ENCODE measurements around the gene CLCN3. TPM values are rescaled to one million over a fixed set of nuclear protein-coding genes. Genes with fewer than 3 reads are reported as not detected.
A peak's percentile ranks its signal among the peaks of the same experiment; 100 is the strongest.
"Not testable (repeated sequence)": the region's sequence is repeated elsewhere in the genome, so short reads cannot be mapped to it uniquely, and the experiment has no call there.

CLCN3 gene
- polyA plus RNA-seq, 3 donors = 5.3 to 7.8 (median 5.4) TPM

DNA sequence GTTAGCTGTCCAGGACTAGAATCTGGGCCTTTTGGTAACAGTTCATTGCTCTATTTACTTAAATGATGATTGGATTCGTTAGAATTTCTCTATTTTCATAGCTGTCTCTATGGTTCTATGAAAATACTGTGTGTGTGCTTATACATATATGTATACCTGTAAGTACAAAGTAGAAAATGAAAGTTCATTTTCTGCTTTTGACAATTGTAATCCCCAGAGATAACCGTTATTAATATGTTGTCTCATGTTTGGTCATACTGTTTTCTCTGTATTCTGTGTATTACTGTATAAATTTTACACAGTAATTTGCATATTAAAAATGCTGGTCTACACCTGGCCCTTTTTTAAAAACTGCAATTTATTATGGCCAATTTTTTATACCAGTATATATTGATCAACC lies 55.4 kb downstream of the CLCN3 start:
- H3K79me2 ChIP-seq (ENCODE audit: insufficient read depth, low read length) = no peaks in the 10 kb centered on the region
- H3K9me3 Mint-ChIP-seq = peaks cover 0 to 8% (median 4%) of the 10 kb centered on the region in 7 donors
- no peak for DNase-seq
- no peaks in the 10 kb centered on the region for H3K27me3 Mint-ChIP-seq (ENCODE audit: low read depth in 3 of 3)
- no peak overlapping the region for H2AFZ ChIP-seq (ENCODE audit: insufficient read depth, low read depth, low read length, poor library complexity, severe bottlenecking)
- H3K27ac Mint-ChIP-seq = no peak overlapping the region
- H4K20me1 ChIP-seq (ENCODE audit: insufficient read depth, low read length) = peaks cover 4% of the 10 kb centered on the region
- intact Hi-C loops (cut with micrococcal nuclease) = no loop called here
- H3K4me3 ChIP-seq (replicated peaks in 1 of 3; ENCODE audit: low read depth in 2 of 3, low read length in 3 of 3) = no peak overlapping the region
- peaks cover 0 to 7% of the 10 kb centered on the region in 2 donors for H3K36me3 ChIP-seq (replicated peaks in 1 of 2; ENCODE audit: control insufficient read depth in 1 of 2, insufficient read depth in 2 of 2, low read length in 2 of 2)
- H3K27me3 ChIP-seq (ENCODE audit: control insufficient read depth in 2 of 2, insufficient read depth in 2 of 2, low read length in 2 of 2) = no peaks in the 10 kb centered on the region
- no peak overlapping the region for H3K9ac ChIP-seq (ENCODE audit: insufficient read depth, low read length, poor library complexity, severe bottlenecking)
- TF ChIP-seq, protein P1, sequence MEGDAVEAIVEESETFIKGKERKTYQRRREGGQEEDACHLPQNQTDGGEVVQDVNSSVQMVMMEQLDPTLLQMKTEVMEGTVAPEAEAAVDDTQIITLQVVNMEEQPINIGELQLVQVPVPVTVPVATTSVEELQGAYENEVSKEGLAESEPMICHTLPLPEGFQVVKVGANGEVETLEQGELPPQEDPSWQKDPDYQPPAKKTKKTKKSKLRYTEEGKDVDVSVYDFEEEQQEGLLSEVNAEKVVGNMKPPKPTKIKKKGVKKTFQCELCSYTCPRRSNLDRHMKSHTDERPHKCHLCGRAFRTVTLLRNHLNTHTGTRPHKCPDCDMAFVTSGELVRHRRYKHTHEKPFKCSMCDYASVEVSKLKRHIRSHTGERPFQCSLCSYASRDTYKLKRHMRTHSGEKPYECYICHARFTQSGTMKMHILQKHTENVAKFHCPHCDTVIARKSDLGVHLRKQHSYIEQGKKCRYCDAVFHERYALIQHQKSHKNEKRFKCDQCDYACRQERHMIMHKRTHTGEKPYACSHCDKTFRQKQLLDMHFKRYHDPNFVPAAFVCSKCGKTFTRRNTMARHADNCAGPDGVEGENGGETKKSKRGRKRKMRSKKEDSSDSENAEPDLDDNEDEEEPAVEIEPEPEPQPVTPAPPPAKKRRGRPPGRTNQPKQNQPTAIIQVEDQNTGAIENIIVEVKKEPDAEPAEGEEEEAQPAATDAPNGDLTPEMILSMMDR (IDR thresholded peaks at IDR 0.05) = no peak
- H3K27ac ChIP-seq (ENCODE audit: low read depth in 1 of 2, low read length in 2 of 2) = no peak overlapping the region
- no peak overlapping the region for H3K4me2 ChIP-seq (replicated peaks; ENCODE audit: extremely low read depth, low read length, poor library complexity, severe bottlenecking)
- H3K36me3 Mint-ChIP-seq = peaks cover 19 to 23% of the 10 kb centered on the region in 2 donors
- no peaks in the 10 kb centered on the region for H3K4me1 Mint-ChIP-seq
- no peaks in the 10 kb centered on the region for H3K4me1 ChIP-seq (ENCODE audit: control insufficient read depth in 1 of 2, insufficient read depth in 2 of 2, low read length in 2 of 2)
- no CpG with 5 or more reads among the region's 2 CpGs for WGBS (ENCODE audit: insufficient coverage)
- no peaks in the 10 kb centered on the region for H3K9me3 ChIP-seq (replicated peaks in 1 of 2; ENCODE audit: control insufficient read depth in 1 of 2, insufficient read depth in 1 of 2, low read length in 2 of 2)
- H3K4me3 Mint-ChIP-seq = no peak overlapping the region

DNA sequence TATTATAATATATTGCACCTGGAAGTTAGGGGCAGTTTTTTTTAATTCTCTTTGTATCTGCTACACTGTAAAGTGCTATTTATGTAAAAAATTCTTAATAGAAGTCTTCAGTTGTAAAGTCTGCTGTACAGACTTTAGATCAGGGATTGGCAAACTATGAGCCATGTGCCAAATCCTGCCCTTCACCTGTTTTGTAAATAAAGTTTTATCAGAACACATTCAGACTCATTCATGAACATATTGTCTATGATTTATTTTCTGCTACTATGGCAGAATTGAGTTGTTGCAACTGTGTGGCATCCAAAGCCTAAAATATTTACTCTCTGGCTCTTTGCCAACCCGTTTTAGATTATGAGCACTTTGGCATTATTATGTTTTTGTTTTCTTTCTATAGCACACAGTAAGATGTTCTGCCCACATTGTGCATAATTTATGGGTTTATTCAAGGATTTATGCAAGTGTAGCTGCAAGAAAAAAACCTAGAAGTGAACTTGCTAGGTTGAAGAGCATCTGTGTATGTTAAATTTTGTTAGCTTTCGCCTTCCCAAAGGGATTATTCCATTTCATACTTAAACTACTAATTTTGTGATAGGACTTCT lies 56.9 kb downstream of the CLCN3 start:
- H3K9ac ChIP-seq (ENCODE audit: insufficient read depth, low read length, poor library complexity, severe bottlenecking) = no peak overlapping the region
- H3K79me2 ChIP-seq (ENCODE audit: insufficient read depth, low read length) = no peaks in the 10 kb centered on the region
- no peak overlapping the region for H3K4me2 ChIP-seq (replicated peaks; ENCODE audit: extremely low read depth, low read length, poor library complexity, severe bottlenecking)
- Mint-ChIP-seq H3K27me3 (ENCODE audit: low read depth in 3 of 3) (no peaks in the 10 kb centered on the region), H3K27ac (no peak overlapping the region), H3K4me1 (no peaks in the 10 kb centered on the region), H3K36me3 (peaks cover 16 to 23% of the 10 kb centered on the region in 2 donors), H3K4me3 (no peak overlapping the region), H3K9me3 (peaks cover 0 to 8% (median 4%) of the 10 kb centered on the region in 7 donors)
- H3K36me3 ChIP-seq (replicated peaks in 1 of 2; ENCODE audit: control insufficient read depth in 1 of 2, insufficient read depth in 2 of 2, low read length in 2 of 2) = peaks cover 0 to 5% of the 10 kb centered on the region in 2 donors
- no peak overlapping the region for H2AFZ ChIP-seq (ENCODE audit: insufficient read depth, low read depth, low read length, poor library complexity, severe bottlenecking)
- intact Hi-C loops (cut with micrococcal nuclease) = no loop called here
- no peaks in the 10 kb centered on the region for H3K27me3 ChIP-seq (ENCODE audit: control insufficient read depth in 2 of 2, insufficient read depth in 2 of 2, low read length in 2 of 2)
- no peak overlapping the region for H3K27ac ChIP-seq (ENCODE audit: low read depth in 1 of 2, low read length in 2 of 2)
- H3K4me1 ChIP-seq (ENCODE audit: control insufficient read depth in 1 of 2, insufficient read depth in 2 of 2, low read length in 2 of 2) = peaks cover 0 to under 1% of the 10 kb centered on the region in 2 donors
- peaks cover 4% of the 10 kb centered on the region for H4K20me1 ChIP-seq (ENCODE audit: insufficient read depth, low read length)
- H3K9me3 ChIP-seq (replicated peaks in 1 of 2; ENCODE audit: control insufficient read depth in 1 of 2, insufficient read depth in 1 of 2, low read length in 2 of 2) = no peaks in the 10 kb centered on the region
- TF ChIP-seq, protein P1 (IDR thresholded peaks at IDR 0.05) = no peak
- no peak overlapping the region for H3K4me3 ChIP-seq (replicated peaks in 1 of 3; ENCODE audit: low read depth in 2 of 3, low read length in 3 of 3)
- DNase-seq = no peak
- WGBS (ENCODE audit: insufficient coverage) = no CpG with 5 or more reads among the region's 2 CpGs

DNA sequence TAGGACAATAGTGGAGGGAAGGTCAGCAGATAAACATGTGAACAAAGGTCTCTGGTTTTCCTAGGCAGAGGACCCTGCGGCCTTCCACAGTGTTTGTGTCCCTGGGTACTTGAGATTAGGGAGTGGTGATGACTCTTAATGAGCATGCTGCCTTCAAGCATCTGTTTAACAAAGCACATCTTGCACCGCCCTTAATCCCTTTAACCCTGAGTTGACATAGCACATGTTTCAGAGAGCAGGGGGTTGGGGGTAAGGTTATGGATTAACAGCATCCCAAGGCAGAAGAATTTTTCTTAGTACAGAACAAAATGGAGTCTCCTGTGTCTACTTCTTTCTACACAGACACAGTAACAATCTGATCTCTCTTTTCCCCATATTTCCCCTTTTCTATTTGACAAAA lies 58.1 kb downstream of the CLCN3 start:
- H3K4me3 Mint-ChIP-seq; H3K4me1 ChIP-seq (ENCODE audit: control insufficient read depth in 1 of 2, insufficient read depth in 2 of 2, low read length in 2 of 2); H3K9me3 Mint-ChIP-seq; DNase-seq; H2AFZ ChIP-seq (ENCODE audit: insufficient read depth, low read depth, low read length, poor library complexity, severe bottlenecking); H3K9ac ChIP-seq (ENCODE audit: insufficient read depth, low read length, poor library complexity, severe bottlenecking); H3K27me3 ChIP-seq (ENCODE audit: control insufficient read depth in 2 of 2, insufficient read depth in 2 of 2, low read length in 2 of 2); intact Hi-C loops (cut with micrococcal nuclease); H3K4me2 ChIP-seq (replicated peaks; ENCODE audit: extremely low read depth, low read length, poor library complexity, severe bottlenecking); H4K20me1 ChIP-seq (ENCODE audit: insufficient read depth, low read length); H3K4me3 ChIP-seq (replicated peaks in 1 of 3; ENCODE audit: low read depth in 2 of 3, low read length in 3 of 3); H3K79me2 ChIP-seq (ENCODE audit: insufficient read depth, low read length); H3K4me1 Mint-ChIP-seq; H3K27me3 Mint-ChIP-seq (ENCODE audit: low read depth in 3 of 3); H3K9me3 ChIP-seq (replicated peaks in 1 of 2; ENCODE audit: control insufficient read depth in 1 of 2, insufficient read depth in 1 of 2, low read length in 2 of 2); H3K36me3 ChIP-seq (replicated peaks in 1 of 2; ENCODE audit: control insufficient read depth in 1 of 2, insufficient read depth in 2 of 2, low read length in 2 of 2); H3K27ac ChIP-seq (ENCODE audit: low read depth in 1 of 2, low read length in 2 of 2): not testable (repeated sequence)
- peak overlapping the region in 1 of 7 donors; percentile 41 for H3K27ac Mint-ChIP-seq
- no CpG with 5 or more reads among the region's 2 CpGs for WGBS (ENCODE audit: insufficient coverage)
- peaks cover 10 to 23% of the 10 kb centered on the region in 2 donors for H3K36me3 Mint-ChIP-seq

Measured in CD14-positive monocyte (primary cell).